Measurements from ENCODE around the gene HBA1.

DNA sequence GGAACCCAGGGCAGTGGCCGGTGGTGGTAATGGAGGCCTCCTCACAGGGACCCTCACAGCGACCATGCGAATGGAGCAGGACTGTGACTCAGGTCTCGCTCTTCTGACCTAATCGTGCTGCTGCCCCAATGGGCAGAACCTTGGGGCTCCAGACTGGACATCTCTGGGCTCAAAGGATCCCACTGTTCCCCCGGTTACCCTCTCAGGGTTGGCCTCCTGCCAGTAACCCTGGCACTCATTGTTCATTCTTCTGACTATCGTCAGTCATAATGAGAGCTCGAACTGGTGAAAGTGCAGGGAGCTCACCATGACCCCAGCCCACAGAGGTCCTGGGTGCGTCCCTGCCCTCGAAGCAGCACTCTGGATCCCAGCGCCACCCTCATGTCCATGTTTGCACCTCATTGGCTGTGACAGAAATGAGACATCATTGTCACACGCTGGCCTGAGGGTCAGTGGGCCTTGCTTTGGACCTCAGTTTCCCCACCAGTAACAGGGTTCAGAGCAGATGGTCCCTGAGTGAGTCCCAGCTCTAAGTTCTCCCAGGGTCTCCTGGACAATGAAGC is 34.0 kb upstream of the HBA1 start:
- TF ChIP-seq, protein P1, sequence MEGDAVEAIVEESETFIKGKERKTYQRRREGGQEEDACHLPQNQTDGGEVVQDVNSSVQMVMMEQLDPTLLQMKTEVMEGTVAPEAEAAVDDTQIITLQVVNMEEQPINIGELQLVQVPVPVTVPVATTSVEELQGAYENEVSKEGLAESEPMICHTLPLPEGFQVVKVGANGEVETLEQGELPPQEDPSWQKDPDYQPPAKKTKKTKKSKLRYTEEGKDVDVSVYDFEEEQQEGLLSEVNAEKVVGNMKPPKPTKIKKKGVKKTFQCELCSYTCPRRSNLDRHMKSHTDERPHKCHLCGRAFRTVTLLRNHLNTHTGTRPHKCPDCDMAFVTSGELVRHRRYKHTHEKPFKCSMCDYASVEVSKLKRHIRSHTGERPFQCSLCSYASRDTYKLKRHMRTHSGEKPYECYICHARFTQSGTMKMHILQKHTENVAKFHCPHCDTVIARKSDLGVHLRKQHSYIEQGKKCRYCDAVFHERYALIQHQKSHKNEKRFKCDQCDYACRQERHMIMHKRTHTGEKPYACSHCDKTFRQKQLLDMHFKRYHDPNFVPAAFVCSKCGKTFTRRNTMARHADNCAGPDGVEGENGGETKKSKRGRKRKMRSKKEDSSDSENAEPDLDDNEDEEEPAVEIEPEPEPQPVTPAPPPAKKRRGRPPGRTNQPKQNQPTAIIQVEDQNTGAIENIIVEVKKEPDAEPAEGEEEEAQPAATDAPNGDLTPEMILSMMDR (conservative IDR thresholded peaks at IDR 0.05; ENCODE audit: low read length): no peak
- no peak for TF ChIP-seq EZH2phosphoT487 (IDR thresholded peaks at IDR 0.05; ENCODE audit: borderline replicate concordance)

Data from Loucy (cell line).